H1 (cell line): ENCODE measurements around the gene CTDSP1. TPM values are rescaled to one million over a fixed set of nuclear protein-coding genes. Genes with fewer than 3 reads are reported as not detected.

Experiments used
- CTCF ChIA-PET: fragments of 300-600 bp; sonication (Branson Sonifier 250); formaldehyde crosslinking; loops from one replicate; lab custom pipeline; 2021; ENCODE audit not compliant: partially characterized antibody; lab: Charles Lee
- POLR2A ChIA-PET: fragments of 300-600 bp; sonication (Branson Sonifier 250); formaldehyde crosslinking; loops from one replicate; lab custom pipeline; 2021; ENCODE audit warnings: inconsistent platforms; ENCODE audit not compliant: partially characterized antibody; lab: Charles Lee
- DNase-seq, 2 experiments: peaks; one replicate each; pipeline versions ENCODE4 v3.0.0 to v3.0.0-alpha.2; 2010 to 2022; ENCODE audit warnings: low spot score in 2 of 2, low read depth in 1 of 2, mixed read lengths in 1 of 2
- FAIRE-seq: peaks from 2 replicates; lab custom pipeline; 2011; peaks lifted over from hg19 to GRCh38; lab: Jason Lieb, UNC
- H2AFZ ChIP-seq: 2 replicates; pipeline ENCODE4 v1.8.1; 2012; ENCODE audit warnings: low read length, inconsistent platforms
- H2AK5ac ChIP-seq: 2 replicates; pipeline ENCODE4 v1.6.1; 2013; ENCODE audit warnings: low read depth, low read length
- H2BK120ac ChIP-seq: replicated peaks from 2 replicates; pipeline ENCODE3; 2013; ENCODE audit warnings: low read depth, low read length, inconsistent platforms
- H2BK12ac ChIP-seq: 2 replicates; pipeline ENCODE4 v1.6.1; 2013; ENCODE audit warnings: low read depth, low read length
- H2BK15ac ChIP-seq: 2 replicates; pipeline ENCODE4 v1.6.1; 2013; ENCODE audit warnings: low read length
- H2BK20ac ChIP-seq: 2 replicates; pipeline ENCODE4 v1.6.1; 2013; ENCODE audit warnings: low read length
- H2BK5ac ChIP-seq: 2 replicates; pipeline ENCODE4 v1.6.1; 2013; ENCODE audit warnings: low read depth, low read length
- H3K14ac ChIP-seq: 2 replicates; pipeline ENCODE4 v1.6.1; 2013; ENCODE audit warnings: inconsistent platforms; ENCODE audit not compliant: insufficient read length
- H3K18ac ChIP-seq: 2 replicates; pipeline ENCODE4 v1.6.1; 2013; ENCODE audit warnings: low read length; ENCODE audit errors: extremely low read depth
- H3K23ac ChIP-seq: 2 replicates; pipeline ENCODE4 v1.6.1; 2013; ENCODE audit warnings: inconsistent platforms; ENCODE audit not compliant: insufficient read length
- H3K23me2 ChIP-seq: 2 replicates; pipeline ENCODE4 v1.6.1; 2013; ENCODE audit warnings: low read depth, low read length
- H3K27ac ChIP-seq: 2 replicates; pipeline ENCODE4 v1.6.1; 2011; ENCODE audit warnings: low read depth, low read length, inconsistent platforms
- H3K27me3 ChIP-seq, 4 experiments: replicated peaks in 1 of 4; 1 replicate in 1 of 4; 2 replicates in 3 of 4; pipeline versions ENCODE4 v1.6.1 to v1.8.1; 2011 to 2013; ENCODE audit warnings: low read length in 3 of 4, mild to moderate bottlenecking in 3 of 4, inconsistent platforms in 2 of 4, mixed read lengths in 2 of 4, moderate library complexity in 1 of 4; ENCODE audit not compliant: control insufficient read depth in 3 of 4, insufficient read depth in 3 of 4; ENCODE audit errors: extremely low read depth in 1 of 4
- H3K36me3 ChIP-seq, 4 experiments: 2 replicates each; pipeline versions ENCODE4 v1.6.1 to v1.8.1; 2011 to 2013; ENCODE audit warnings: mild to moderate bottlenecking in 4 of 4, low read length in 3 of 4, moderate library complexity in 2 of 4, control low read depth in 1 of 4, inconsistent platforms in 1 of 4; ENCODE audit not compliant: insufficient read depth in 4 of 4, control insufficient read depth in 2 of 4
- H3K4ac ChIP-seq: replicated peaks from 2 replicates; pipeline ENCODE3; 2013; ENCODE audit warnings: low read length, low read depth, mixed read lengths, inconsistent platforms; ENCODE audit not compliant: insufficient read length
- H3K4me1 ChIP-seq, 4 experiments: replicated peaks in 1 of 4; 1 replicate in 1 of 4; 2 replicates in 3 of 4; pipeline versions ENCODE4 v1.6.1 to v1.8.1; 2011 to 2013; ENCODE audit warnings: low read length in 3 of 4, inconsistent platforms in 2 of 4, mixed read lengths in 1 of 4; ENCODE audit not compliant: insufficient read depth in 4 of 4, control insufficient read depth in 3 of 4
- H3K4me2 ChIP-seq, 2 experiments: 2 replicates each; pipeline versions ENCODE4 v1.6.1 to v1.8.1; 2011 to 2013; ENCODE audit warnings: low read depth in 2 of 2, low read length in 2 of 2, control low read depth in 1 of 2, inconsistent platforms in 1 of 2, mild to moderate bottlenecking in 1 of 2; ENCODE audit not compliant: insufficient read depth in 1 of 2
- H3K4me3 ChIP-seq, 4 experiments: fragments of 200-600, 300-600 bp in 1 of 4; sonication (generic), shearing (Covaris generic), sonication (Bioruptor Twin) in 1 of 4; 2 replicates each; pipeline versions ENCODE4 v1.5.1 to v1.8.1; 2011 to 2016; ENCODE audit warnings: low read length in 4 of 4, low read depth in 3 of 4, control low read depth in 2 of 4, inconsistent platforms in 2 of 4, mild to moderate bottlenecking in 2 of 4, mixed read lengths in 1 of 4, moderate library complexity in 1 of 4; ENCODE audit not compliant: insufficient read depth in 2 of 4; ENCODE audit errors: extremely low read depth in 1 of 4
- H3K56ac ChIP-seq: replicated peaks from 2 replicates; pipeline ENCODE3; 2013; ENCODE audit warnings: low read depth, mild to moderate bottlenecking, mixed read lengths, low read length, inconsistent platforms; ENCODE audit not compliant: insufficient read length
- H3K79me1 ChIP-seq: 2 replicates; pipeline ENCODE4 v1.6.1; 2013; ENCODE audit warnings: low read depth, low read length, control low read depth
- H3K79me2 ChIP-seq, 2 experiments: 2 replicates each; pipeline versions ENCODE4 v1.6.1 to v1.8.1; 2012 to 2013; ENCODE audit warnings: low read length in 2 of 2, mild to moderate bottlenecking in 2 of 2, inconsistent platforms in 1 of 2; ENCODE audit not compliant: insufficient read depth in 2 of 2, control insufficient read depth in 1 of 2
- H3K9ac ChIP-seq, 4 experiments: replicated peaks in 1 of 4; 1 replicate in 1 of 4; 2 replicates in 3 of 4; pipeline versions ENCODE4 v1.6.1 to v1.8.1; 2011 to 2013; ENCODE audit warnings: low read depth in 3 of 4, low read length in 3 of 4, control low read depth in 2 of 4, mild to moderate bottlenecking in 2 of 4, moderate library complexity in 2 of 4, inconsistent platforms in 1 of 4; ENCODE audit errors: extremely low read depth in 1 of 4
- H3K9me3 ChIP-seq, 2 experiments: 2 replicates each; pipeline versions ENCODE4 v1.6.1 to v1.8.1; 2012 to 2013; ENCODE audit warnings: mild to moderate bottlenecking in 2 of 2, moderate library complexity in 2 of 2, control low read depth in 1 of 2, inconsistent platforms in 1 of 2, low read depth in 1 of 2, low read length in 1 of 2, mixed read lengths in 1 of 2; ENCODE audit not compliant: insufficient read depth in 2 of 2
- H4K20me1 ChIP-seq, 2 experiments: replicated peaks in 1 of 2; 2 replicates each; pipeline versions ENCODE3 to v1.8.1; 2011 to 2013; ENCODE audit warnings: inconsistent platforms in 2 of 2, low read length in 2 of 2, mild to moderate bottlenecking in 1 of 2; ENCODE audit not compliant: insufficient read depth in 2 of 2, control insufficient read depth in 1 of 2
- H4K5ac ChIP-seq: 2 replicates; pipeline ENCODE4 v1.6.1; 2013; ENCODE audit warnings: low read length, low read depth, mixed read lengths, inconsistent platforms; ENCODE audit not compliant: insufficient read length
- H4K8ac ChIP-seq: 2 replicates; pipeline ENCODE4 v1.8.0; 2013; ENCODE audit warnings: mild to moderate bottlenecking, moderate library complexity, low read length, inconsistent platforms; ENCODE audit not compliant: insufficient read depth; ENCODE audit errors: extremely low read depth
- H4K91ac ChIP-seq: replicated peaks from 2 replicates; pipeline ENCODE3; 2013; ENCODE audit warnings: low read length, mixed read lengths, inconsistent platforms; ENCODE audit not compliant: insufficient read length
- ATF3 ChIP-seq: IDR thresholded peaks from 2 replicates; pipeline ENCODE4 v1.6.1; 2011; ENCODE audit warnings: low read depth, mild to moderate bottlenecking, low read length; ENCODE audit not compliant: insufficient read depth
- CBX5 ChIP-seq: fragments of 300-800, 300-1000 bp; sonication (generic); IDR thresholded peaks from 2 replicates; pipeline ENCODE4 v1.7.1; 2016; ENCODE audit warnings: antibody characterized with exemption, low read length, low read depth
- CHD2 ChIP-seq: IDR thresholded peaks from 2 replicates; pipeline ENCODE4 v1.6.1; 2012; ENCODE audit warnings: low read length, improper control_type of control experiment
- CTCF ChIP-seq, 3 experiments: IDR thresholded peaks; 1 replicate in 2 of 3; 2 replicates in 1 of 3; pipeline versions ENCODE4 v1.5.1 to v1.6.1; 2011; ENCODE audit warnings: low read length in 3 of 3, mild to moderate bottlenecking in 3 of 3, inconsistent platforms in 2 of 3, low read depth in 1 of 3, moderate library complexity in 1 of 3; ENCODE audit not compliant: insufficient read depth in 1 of 3; ENCODE audit errors: control extremely low read depth in 1 of 3
- E2F6 ChIP-seq: IDR thresholded peaks from 2 replicates; pipeline ENCODE4 v1.6.1; 2012; ENCODE audit warnings: inconsistent platforms
- MAFK ChIP-seq: IDR thresholded peaks from 2 replicates; pipeline ENCODE4 v1.6.1; 2012; ENCODE audit warnings: low read depth, mild to moderate bottlenecking, improper control_type of control experiment, low read length
- POLR2A ChIP-seq, 2 experiments: IDR thresholded peaks; 1 replicate in 1 of 2; 2 replicates in 1 of 2; pipeline ENCODE4 v1.6.1; 2011; ENCODE audit warnings: low read depth in 2 of 2, low read length in 2 of 2, mild to moderate bottlenecking in 2 of 2; ENCODE audit errors: control extremely low read depth in 1 of 2
- RFX5 ChIP-seq: IDR thresholded peaks from 2 replicates; pipeline ENCODE4 v1.6.1; 2011; ENCODE audit warnings: low read depth, low read length, improper control_type of control experiment, borderline replicate concordance
- USF2 ChIP-seq: IDR thresholded peaks from 2 replicates; pipeline ENCODE4 v1.6.1; 2011; ENCODE audit warnings: low read length, improper control_type of control experiment
- WGBS, 2 experiments: shearing (Covaris generic) in 1 of 2; methylation state at CpG; one replicate each; pipeline versions ENCODE4 v1.1.6 to v1.1.7; 2013 to 2015; ENCODE audit warnings: low lambda C conversion rate in 2 of 2, mixed read lengths in 2 of 2, inconsistent platforms in 1 of 2, low coverage in 1 of 2, missing lambda C conversion rate in 1 of 2; ENCODE audit not compliant: insufficient replicate concordance in 2 of 2, insufficient coverage in 1 of 2, insufficient read length in 1 of 2; ENCODE audit errors: extremely low coverage in 1 of 2, missing lambda C conversion rate in 1 of 2; 5-methylcytosine and 5-hydroxymethylcytosine counted together
- polyA plus RNA-seq, 7 experiments: library from polyadenylated mRNA; depleted of rRNA in 3 of 7; stranded (reverse) in 5 of 7; unstranded in 2 of 7; fragments of >200 nt in 5 of 7; fragments of 200-250 nt in 2 of 7; gene quantifications; 1 replicate in 5 of 7; 2 replicates in 1 of 7; 4 replicates in 1 of 7; pipeline versions ENCODE4 v1.2.1 to v1.2.3, GENCODE V29; 2011 to 2013; ENCODE audit warnings: missing spikeins in 2 of 7, mixed read lengths in 2 of 7
- total RNA-seq: library from RNA; stranded (reverse); fragmentation: NEBNext Ultra II Directional; extraction: Animal tissue kit (Norgen Biotek cat#: 25700); gene quantifications from 2 replicates; pipeline ENCODE4 v1.2.1, GENCODE V29; 2021

The CTDSP1 gene
- total and polyA plus RNA-seq, 2 of the 8 experiments (the other 6 are each of a cell fraction or from before 2014, with no cell fraction given): 20.3 to 35.2 TPM

GRCh38 chr2:218382785-218383184 lies 16.9 kb upstream of the CTDSP1 start:
- H3K27ac ChIP-seq: no peak overlapping the region
- H3K9me3 ChIP-seq: no peaks in the 10 kb centered on the region
- H2BK120ac ChIP-seq: no peak overlapping the region
- H2BK12ac ChIP-seq: no peak overlapping the region
- no peak overlapping the region for H3K9ac ChIP-seq
- H3K4me3 ChIP-seq: no peak overlapping the region
- peaks cover 7% of the 10 kb centered on the region; the same call in 1 of the 2 replicates for H3K23me2 ChIP-seq
- H3K79me1 ChIP-seq: no peaks in the 10 kb centered on the region
- H2BK5ac ChIP-seq: no peak overlapping the region
- H3K4me2 ChIP-seq: no peak overlapping the region
- H3K27me3 ChIP-seq: peaks cover 0 to 17% (median 11%) of the 10 kb centered on the region in 4 experiments; a peak in 5 of 7 replicates
- no peak overlapping the region for H4K5ac ChIP-seq
- H2BK20ac ChIP-seq: no peak overlapping the region
- WGBS, 2 experiments: 84% methylated on average over 6 of the region's 6 CpGs; no CpG with 5 or more reads in 1 of the 2 experiments
- no peak overlapping the region for H3K14ac ChIP-seq
- H4K91ac ChIP-seq: no peak overlapping the region
- no peaks in the 10 kb centered on the region for H4K20me1 ChIP-seq
- no peaks in the 10 kb centered on the region for H3K36me3 ChIP-seq
- DNase-seq: no peak
- no peak overlapping the region for H3K4ac ChIP-seq
- H3K23ac ChIP-seq: no peak overlapping the region
- no peaks in the 10 kb centered on the region for H3K79me2 ChIP-seq
- no peak overlapping the region for H4K8ac ChIP-seq
- H3K18ac ChIP-seq: no peak overlapping the region
- no peak overlapping the region for H2BK15ac ChIP-seq
- no peak for FAIRE-seq
- peaks cover 0 to 5% (median 3%) of the 10 kb centered on the region in 4 experiments; a peak in 5 of 7 replicates for H3K4me1 ChIP-seq
- no peak overlapping the region for H3K56ac ChIP-seq
- no peak overlapping the region for H2AK5ac ChIP-seq
- ChIA-PET CTCF (interaction anchor here (0.8 to 3.5 kb wide), 7 partner anchors 11 to 110 kb away, joined by 3 to 14 read pairs (median 6); partner anchors contain the start of gene TMBIM1), POLR2A (interaction anchor here (0.5 kb wide), 1 partner anchor 43 kb away, joined by 3 read pairs; no protein-coding TSS in a partner anchor)
- no peak overlapping the region for H2AFZ ChIP-seq
- no peak for TF ChIP-seq CTCF (IDR thresholded peaks at IDR 0.05; ENCODE audit: control extremely low read depth in 1 of 3, insufficient read depth in 1 of 3, low read depth in 1 of 3, low read length in 3 of 3)
- no peak for TF ChIP-seq ATF3
- no peak for TF ChIP-seq CHD2
- TF ChIP-seq POLR2A (IDR thresholded peaks at IDR 0.05; ENCODE audit: control extremely low read depth in 1 of 2, low read depth in 2 of 2, low read length in 2 of 2): no peak
- TF ChIP-seq MAFK: no peak
- no peak for TF ChIP-seq CBX5
- no peak for TF ChIP-seq E2F6
- TF ChIP-seq USF2: no peak
- no peak for TF ChIP-seq RFX5
